GM12878 (cell line): ENCODE results near the gene TM4SF4. TPM values are rescaled to one million over a fixed set of nuclear protein-coding genes. Genes with fewer than 3 reads are reported as not detected.

Experiments
- ATAC-seq: fragments of 200-7000 bp; cut with Tn5 transposase; 3 replicates; pipeline ENCODE4 v1.9.1; 2020; ENCODE audit warnings: mild to moderate bottlenecking, moderate library complexity
- BruUV-seq: library from RNA; stranded (reverse); fragments of 400-500 nt; replicated peaks from 2 replicates; lab custom pipeline; 2021; lab: Mats Ljungman, UMichigan
- CTCF ChIA-PET: fragments of 300-600 bp; sonication (Branson Sonifier 250); formaldehyde crosslinking; extraction: SDS; loops from one replicate; lab custom pipeline; 2021; ENCODE audit warnings: inconsistent platforms; lab: Yijun Ruan, JAX
- POLR2A ChIA-PET: fragments of 350-600 bp; formaldehyde crosslinking; extraction: SDS; loops from one replicate; lab custom pipeline; 2021; ENCODE audit warnings: inconsistent platforms; lab: Charles Lee
- RAD21 ChIA-PET: fragments of 300-600 bp; sonication (Branson Sonifier 250); formaldehyde crosslinking; loops from one replicate; lab custom pipeline; 2023; ENCODE audit warnings: antibody characterized with exemption; ENCODE audit not compliant: unreplicated experiment; lab: Charles Lee
- SMC1A ChIA-PET: fragments of 300-600 bp; sonication (Branson Sonifier 250); formaldehyde crosslinking; loops from one replicate; lab custom pipeline; 2023; ENCODE audit not compliant: unreplicated experiment, uncharacterized antibody; lab: Charles Lee
- DNase-seq: peaks from one replicate; pipeline ENCODE4 v3.0.0-alpha.2; 2011; ENCODE audit warnings: low read depth, low spot score
- FAIRE-seq: peaks from 3 replicates; lab custom pipeline; 2011; peaks lifted over from hg19 to GRCh38; lab: Jason Lieb, UNC
- H2AFZ ChIP-seq: 2 replicates; pipeline ENCODE4 v1.6.0; 2011; ENCODE audit warnings: low read depth, low read length, control low read depth; ENCODE audit not compliant: control insufficient read depth
- H3K27ac ChIP-seq: 2 replicates; pipeline ENCODE4 v1.5.1; 2011; ENCODE audit warnings: control low read depth; ENCODE audit not compliant: control insufficient read depth, insufficient read depth
- H3K27me3 ChIP-seq, 2 experiments: replicated peaks in 1 of 2; 2 replicates each; pipeline versions ENCODE4 v1.6.0 to v1.6.1; 2011; ENCODE audit warnings: low read length in 1 of 2; ENCODE audit not compliant: control insufficient read depth in 2 of 2, insufficient read depth in 2 of 2
- H3K36me3 ChIP-seq, 2 experiments: 2 replicates each; pipeline ENCODE4 v1.5.1; 2011; ENCODE audit warnings: low read length in 1 of 2; ENCODE audit not compliant: control insufficient read depth in 2 of 2, insufficient read depth in 2 of 2
- H3K4me1 ChIP-seq: 2 replicates; pipeline ENCODE4 v1.6.1; 2011; ENCODE audit warnings: mild to moderate bottlenecking, low read length, moderate library complexity, mixed read lengths; ENCODE audit not compliant: control insufficient read depth, insufficient read depth
- H3K4me2 ChIP-seq: 2 replicates; pipeline ENCODE4 v1.6.0; 2011; ENCODE audit warnings: control low read depth; ENCODE audit not compliant: control insufficient read depth, insufficient read depth
- H3K4me3 ChIP-seq: fragments of 200-600 bp; sonication (generic); 2 replicates; pipeline ENCODE4 v1.5.1; 2016
- H3K79me2 ChIP-seq: 2 replicates; pipeline ENCODE4 v1.6.0; 2011; ENCODE audit warnings: low read length; ENCODE audit not compliant: control insufficient read depth, insufficient read depth
- H3K9ac ChIP-seq: 2 replicates; pipeline ENCODE4 v1.8.0; 2011; ENCODE audit warnings: low read length, control low read depth, mixed read lengths; ENCODE audit not compliant: control insufficient read depth, insufficient read depth
- H3K9me3 ChIP-seq: replicated peaks from 3 replicates; pipeline ENCODE4 v1.5.1; 2011; ENCODE audit warnings: mild to moderate bottlenecking, low read length; ENCODE audit not compliant: control insufficient read depth, insufficient read depth
- H4K20me1 ChIP-seq: 2 replicates; pipeline ENCODE4 v1.6.0; 2011; ENCODE audit not compliant: control insufficient read depth, insufficient read depth
- ATF7 ChIP-seq: fragments of 450-650 bp; IDR thresholded peaks from 2 replicates; pipeline ENCODE4 v1.6.1; 2016; ENCODE audit warnings: low read depth, mild to moderate bottlenecking
- IKZF1 ChIP-seq: fragments of 450-650 bp; conservative IDR thresholded peaks from 2 replicates; pipeline ENCODE4 v1.6.1; 2017; ENCODE audit warnings: antibody characterized with exemption, mild to moderate bottlenecking
- IRF4 ChIP-seq: IDR thresholded peaks from 2 replicates; pipeline ENCODE4 v1.6.1; 2011; ENCODE audit warnings: low read depth, low read length
- MXI1 ChIP-seq: fragments of 150-350 bp; IDR thresholded peaks from 2 replicates; pipeline ENCODE4 v1.6.1; 2011; ENCODE audit warnings: low read depth, mild to moderate bottlenecking, inconsistent platforms, low read length, improper control_type of control experiment
- PAX8 ChIP-seq: fragments of 450-650 bp; IDR thresholded peaks from 2 replicates; pipeline ENCODE4 v1.6.1; 2017; ENCODE audit warnings: mild to moderate bottlenecking, moderate library complexity
- STAT3 ChIP-seq: IDR thresholded peaks from 2 replicates; pipeline ENCODE4 v1.6.1; 2011; ENCODE audit warnings: low read depth, low read length, improper control_type of control experiment
- ZNF384 ChIP-seq: IDR thresholded peaks from 2 replicates; pipeline ENCODE4 v1.6.1; 2012; ENCODE audit warnings: low read depth, mild to moderate bottlenecking, low read length, improper control_type of control experiment, borderline replicate concordance
- in situ Hi-C: fragments of 300-500 bp; cut with MboI; formaldehyde crosslinking; loops from 9 replicates; pipeline ENCODE4 v1.14.3; 2018; ENCODE audit warnings: mixed read lengths
- intact Hi-C: fragments of 100-400 bp; cut with micrococcal nuclease; formaldehyde crosslinking; loops from one replicate; pipeline ENCODE4 v1.14.2; 2022; ENCODE audit not compliant: unreplicated experiment
- polyA plus RNA-seq, 11 experiments: library from polyadenylated mRNA; depleted of rRNA in 4 of 11; unstranded in 6 of 11; stranded (reverse) in 5 of 11; fragments of >200 nt; fragmentation: Nextera tagmentation in 4 of 11; fragmentation: Illumina TruSeq in 1 of 11; extraction: Ambion mirVana in 4 of 11; extraction: Trizol in 1 of 11; gene quantifications; 1 replicate in 1 of 11; 2 replicates in 10 of 11; pipeline versions ENCODE4 v1.2.1 to v1.2.3, GENCODE V29; 2011 to 2016; ENCODE audit warnings: inconsistent platforms in 2 of 11, missing spikeins in 2 of 11, low read depth in 1 of 11
- total RNA-seq, 4 experiments: library from RNA; depleted of rRNA in 3 of 4; stranded (reverse); fragments of >200 nt in 3 of 4; fragmentation: Illumina TruSeq in 1 of 4; extraction: Trizol in 1 of 4; gene quantifications; 2 replicates each; pipeline versions ENCODE4 v1.2.1 to v1.2.3, GENCODE V29; 2013 to 2021

TM4SF4 gene
- total and polyA plus RNA-seq, 10 of the 15 experiments (the other 5 are each of a cell fraction or from before 2014, with no cell fraction given): 0.06 to 1.3 TPM; not detected in 8

- in situ Hi-C loops: no loop called here
- no peaks in the 10 kb centered on the region for H3K79me2 ChIP-seq
- POLR2A ChIA-PET: no interaction called here
- H3K9me3 ChIP-seq: no peaks in the 10 kb centered on the region
- BruUV-seq: no TSS peak
- H3K9ac ChIP-seq: no peak overlapping the region
- RAD21 ChIA-PET: no interaction called here
- no peak overlapping the region for H3K4me2 ChIP-seq
- no peaks in the 10 kb centered on the region for H3K4me1 ChIP-seq
- FAIRE-seq (no peak), DNase-seq (no peak), ATAC-seq (no peak)
- no peak overlapping the region for H3K27ac ChIP-seq
- no peaks in the 10 kb centered on the region for H4K20me1 ChIP-seq
- TF ChIP-seq MXI1 (no peak), PAX8 (no peak)
- H3K36me3 ChIP-seq: no peaks in the 10 kb centered on the region
- SMC1A ChIA-PET: no interaction called here
- H3K4me3 ChIP-seq: no peak overlapping the region
- CTCF ChIA-PET: interaction anchor here (1.0 to 1.3 kb wide), 3 partner anchors 11 to 42 kb away, joined by 3 read pairs; no protein-coding TSS in a partner anchor
- intact Hi-C loops: no loop called here
- H2AFZ ChIP-seq: no peak overlapping the region
- H3K27me3 ChIP-seq: no peaks in the 10 kb centered on the region; a peak in 1 of 4 replicates
Observed at GRCh38 chr3:149437710-149438109, 36.8 kb upstream of the TM4SF4 start.

GRCh38 chr3:149438981-149439380 lies 35.5 kb upstream of the TM4SF4 start:
- Histone ChIP-seq H3K79me2 (no peaks in the 10 kb centered on the region), H3K27ac (no peak overlapping the region), H3K27me3 (no peaks in the 10 kb centered on the region; a peak in 1 of 4 replicates), H3K4me3 (no peak overlapping the region), H3K36me3 (no peaks in the 10 kb centered on the region), H3K4me1 (no peaks in the 10 kb centered on the region), H2AFZ (no peak overlapping the region), H3K9me3 (no peaks in the 10 kb centered on the region), H4K20me1 (no peaks in the 10 kb centered on the region), H3K9ac (no peak overlapping the region), H3K4me2 (no peak overlapping the region)
- no peak for DNase-seq
- intact Hi-C loops (no loop called here), in situ Hi-C loops (no loop called here)
- ChIA-PET SMC1A (no interaction called here), CTCF (no interaction called here), RAD21 (no interaction called here), POLR2A (no interaction called here)
- FAIRE-seq: no peak
- no TSS peak for BruUV-seq
- TF ChIP-seq IRF4 (no peak), IKZF1 (no peak), ZNF384 (no peak), ATF7 (no peak), STAT3 (no peak)
- ATAC-seq: no peak
